DMS79 (cell line): ENCODE measurements around the gene NTNG2.

ENCODE experiments used
- DNase-seq: peaks from one replicate; lab custom pipeline; 2025; lab: John Stamatoyannopoulos, UW

NTNG2 gene

GRCh38 chr9:132204883-132205282 is 43.0 kb downstream of the NTNG2 start:
- no peak for DNase-seq

- no peak for DNase-seq
Observed at GRCh38 chr9:132207215-132207614, 45.4 kb downstream of the NTNG2 start.

GRCh38 chr9:132207839-132208615 is 46.2 kb downstream of the NTNG2 start:
- no peak for DNase-seq

- no peak for DNase-seq
Observed at GRCh38 chr9:132209228-132209627, 47.4 kb downstream of the NTNG2 start.

GRCh38 chr9:132210472-132211145 is 48.8 kb downstream of the NTNG2 start:
- DNase-seq = no peak

GRCh38 chr9:132211570-132211969 is 49.7 kb downstream of the NTNG2 start:
- DNase-seq = no peak

GRCh38 chr9:132214027-132214622 is 52.3 kb downstream of the NTNG2 start:
- peak; percentile 62 for DNase-seq

- no peak for DNase-seq
Observed at GRCh38 chr9:132216861-132217619, 55.2 kb downstream of the NTNG2 start.

- no peak for DNase-seq
Observed at GRCh38 chr9:132218208-132218607, 56.4 kb downstream of the NTNG2 start.

GRCh38 chr9:132221941-132222340 is 60.1 kb downstream of the NTNG2 start:
- no peak for DNase-seq

- no peak for DNase-seq
Observed at GRCh38 chr9:132224645-132225044, 62.8 kb downstream of the NTNG2 start.

- no peak for DNase-seq
Observed at GRCh38 chr9:132226571-132227430, 64.9 kb downstream of the NTNG2 start.

- DNase-seq = no peak
Observed at GRCh38 chr9:132228062-132228461, 66.2 kb downstream of the NTNG2 start.

GRCh38 chr9:132230605-132231004 is 68.7 kb downstream of the NTNG2 start:
- DNase-seq = no peak

GRCh38 chr9:132231019-132231701 is 69.3 kb downstream of the NTNG2 start:
- no peak for DNase-seq

- DNase-seq = no peak
Observed at GRCh38 chr9:132232522-132232921, 70.7 kb downstream of the NTNG2 start.

GRCh38 chr9:132233138-132233537 is 71.3 kb downstream of the NTNG2 start:
- no peak for DNase-seq

- DNase-seq = no peak
Observed at GRCh38 chr9:132234535-132234934, 72.7 kb downstream of the NTNG2 start.

GRCh38 chr9:132235125-132235524 is 73.3 kb downstream of the NTNG2 start:
- DNase-seq = no peak

GRCh38 chr9:132235894-132236661 is 74.2 kb downstream of the NTNG2 start:
- peak; percentile 37 for DNase-seq
